Subcutaneous adipose tissue (tissue), 4 donors: ENCODE data around the gene TCFL5. TPM values are rescaled to one million over a fixed set of nuclear protein-coding genes. Genes with fewer than 3 reads are reported as not detected.

Experiments
- CTCF ChIP-seq: fragments of 450-650 bp; IDR thresholded peaks from one replicate; pipeline ENCODE4 v1.5.1; 2016; ENCODE audit warnings: low read depth, mild to moderate bottlenecking, control low read depth, antibody characterized with exemption, moderate library complexity
- total RNA-seq, 4 donors: library from RNA; depleted of rRNA; stranded (reverse); fragments of >200 nt; gene quantifications; one replicate each; pipeline ENCODE4 v1.1.0, GENCODE V29; 2016

The TCFL5 gene
- total RNA-seq, 4 donors from 2014 or later: 7.6 to 13.8 (median 10.8) TPM

- TF ChIP-seq CTCF: no peak
Measured at GRCh38 chr20:62834967-62835730, 26.5 kb downstream of the TCFL5 start.

- no peak for TF ChIP-seq CTCF
Measured at GRCh38 chr20:62832951-62833391, 28.7 kb downstream of the TCFL5 start.

GRCh38 chr20:62832212-62832922 is 29.3 kb downstream of the TCFL5 start:
- TF ChIP-seq CTCF: no peak

- no peak for TF ChIP-seq CTCF
Measured at GRCh38 chr20:62831854-62832211, 29.8 kb downstream of the TCFL5 start.

GRCh38 chr20:62831361-62831788 is 30.2 kb downstream of the TCFL5 start:
- TF ChIP-seq CTCF: no peak

GRCh38 chr20:62830821-62831220 is 30.8 kb downstream of the TCFL5 start:
- no peak for TF ChIP-seq CTCF

GRCh38 chr20:62830251-62830650 is 31.4 kb downstream of the TCFL5 start:
- TF ChIP-seq CTCF: no peak
